ENCODE data around the gene PDE1A.

GRCh38 chr2:182381225-182381624 lies 45.6 kb downstream of the PDE1A start:
- TF ChIP-seq ZNF558 (tag by site-specific recombination; IDR thresholded peaks at IDR 0.05) = no peak
- no peak for TF ChIP-seq CTCF (tag by site-specific recombination; IDR thresholded peaks at IDR 0.05)
- no peak for TF ChIP-seq REST (tag by site-specific recombination; IDR thresholded peaks at IDR 0.05)
- no peak for TF ChIP-seq ZNF274 (IDR thresholded peaks at IDR 0.05; ENCODE audit: low read length)
- TF ChIP-seq ZNF274 (tag by site-specific recombination; IDR thresholded peaks at IDR 0.05; ENCODE audit: borderline replicate concordance) = no peak
- no peak for TF ChIP-seq ZBTB11 (tag by site-specific recombination; conservative IDR thresholded peaks at IDR 0.05; ENCODE audit: low read depth)
- TF ChIP-seq ZNF133 (tag by site-specific recombination; IDR thresholded peaks at IDR 0.05) = no peak
- TF ChIP-seq ZNF76 (tag by site-specific recombination; IDR thresholded peaks at IDR 0.05; ENCODE audit: borderline replicate concordance, low read depth) = no peak
- no peak for TF ChIP-seq HOXA7 (CRISPR knock-in tag; IDR thresholded peaks at IDR 0.05; ENCODE audit: borderline replicate concordance)
- no peak for TF ChIP-seq ZNF843 (tag by site-specific recombination; IDR thresholded peaks at IDR 0.05)
- TF ChIP-seq GLIS1 (tag by site-specific recombination; IDR thresholded peaks at IDR 0.05) = no peak
- TF ChIP-seq ZNF792 (tag by site-specific recombination; IDR thresholded peaks at IDR 0.05) = no peak
- no peak for TF ChIP-seq ZNF677 (tag by site-specific recombination; IDR thresholded peaks at IDR 0.05)
